IMR-90 (cell line): ENCODE measurements around the gene MYH13. TPM values are rescaled to one million over a fixed set of nuclear protein-coding genes. Genes with fewer than 3 reads are reported as not detected.

Experiments used
- ATAC-seq: fragments of 200-7000 bp; cut with Tn5 transposase; 2 replicates; pipeline ENCODE4 v1.9.1; 2020; ENCODE audit warnings: low read depth, mild to moderate bottlenecking, moderate library complexity
- BruUV-seq: library from RNA; stranded (reverse); fragments of 400-500 nt; replicated peaks from 2 replicates; lab custom pipeline; 2021; lab: Mats Ljungman, UMichigan
- CTCF ChIA-PET: fragments of 300-600 bp; formaldehyde crosslinking; extraction: SDS; loops from one replicate; lab custom pipeline; 2021; ENCODE audit warnings: antibody characterized with exemption; lab: Yijun Ruan, JAX
- POLR2A ChIA-PET: fragments of 300-600 bp; sonication (Branson Sonifier 250); formaldehyde crosslinking; loops from one replicate; lab custom pipeline; 2022; ENCODE audit warnings: antibody characterized with exemption; ENCODE audit not compliant: unreplicated experiment; lab: Charles Lee
- DNase-seq: peaks from one replicate; pipeline ENCODE4 v3.0.0; 2013
- H2AFZ ChIP-seq: replicated peaks from 2 replicates; pipeline ENCODE3; 2013; ENCODE audit warnings: low read length, mild to moderate bottlenecking; ENCODE audit not compliant: poor library complexity
- H2AK5ac ChIP-seq: 2 replicates; pipeline ENCODE4 v1.6.1; 2013; ENCODE audit warnings: low read depth, low read length, inconsistent platforms
- H2AK9ac ChIP-seq: replicated peaks from 2 replicates; pipeline ENCODE3; 2013; ENCODE audit warnings: mild to moderate bottlenecking, low read depth, low read length, moderate library complexity; ENCODE audit not compliant: poor library complexity
- H2BK120ac ChIP-seq: 2 replicates; pipeline ENCODE4 v1.6.1; 2013; ENCODE audit warnings: low read depth, low read length, inconsistent platforms
- H2BK15ac ChIP-seq: 3 replicates; pipeline ENCODE4 v1.6.1; 2013; ENCODE audit warnings: low read depth, low read length, inconsistent platforms
- H2BK20ac ChIP-seq: 2 replicates; pipeline ENCODE4 v1.6.1; 2013; ENCODE audit warnings: low read depth, mild to moderate bottlenecking, inconsistent platforms, low read length, moderate library complexity
- H2BK5ac ChIP-seq: 2 replicates; pipeline ENCODE4 v1.6.1; 2013; ENCODE audit warnings: mild to moderate bottlenecking, low read depth, low read length, inconsistent platforms; ENCODE audit not compliant: poor library complexity, severe bottlenecking
- H3K14ac ChIP-seq: replicated peaks from 2 replicates; pipeline ENCODE4 v1.6.1; 2013; ENCODE audit warnings: low read depth, low read length, inconsistent platforms
- H3K18ac ChIP-seq: 2 replicates; pipeline ENCODE4 v1.6.1; 2013; ENCODE audit warnings: low read depth, low read length, control low read depth
- H3K23ac ChIP-seq: 2 replicates; pipeline ENCODE4 v1.6.1; 2013; ENCODE audit warnings: low read depth, low read length, inconsistent platforms
- H3K27ac ChIP-seq: 2 replicates; pipeline ENCODE4 v1.5.1; 2013; ENCODE audit warnings: mild to moderate bottlenecking, control low read depth, low read length; ENCODE audit not compliant: insufficient read depth
- H3K27me3 ChIP-seq: 2 replicates; pipeline ENCODE4 v1.6.1; 2013; ENCODE audit warnings: low read length; ENCODE audit not compliant: control insufficient read depth, insufficient read depth
- H3K36me3 ChIP-seq: 2 replicates; pipeline ENCODE4 v1.6.1; 2013; ENCODE audit warnings: low read length, mixed read lengths; ENCODE audit not compliant: control insufficient read depth, insufficient read depth
- H3K4ac ChIP-seq: 2 replicates; pipeline ENCODE4 v1.6.1; 2013; ENCODE audit warnings: low read depth, low read length, inconsistent platforms
- H3K4me1 ChIP-seq: 2 replicates; pipeline ENCODE4 v1.6.1; 2013; ENCODE audit warnings: low read length, mixed read lengths; ENCODE audit not compliant: control insufficient read depth, insufficient read depth
- H3K4me2 ChIP-seq: 2 replicates; pipeline ENCODE4 v1.6.1; 2013; ENCODE audit warnings: low read depth, mild to moderate bottlenecking, control low read depth, low read length, moderate library complexity
- H3K4me3 ChIP-seq: 2 replicates; pipeline ENCODE4 v1.5.1; 2013; ENCODE audit warnings: low read depth, mild to moderate bottlenecking, control low read depth, low read length, moderate library complexity; ENCODE audit not compliant: insufficient read depth
- H3K56ac ChIP-seq: 2 replicates; pipeline ENCODE4 v1.6.1; 2013; ENCODE audit warnings: low read length, inconsistent platforms; ENCODE audit not compliant: insufficient read depth; ENCODE audit errors: extremely low read depth
- H3K79me1 ChIP-seq, 2 experiments: 2 replicates each; pipeline ENCODE4 v1.6.1; 2013; ENCODE audit warnings: low read length in 2 of 2, inconsistent platforms in 1 of 2, low read depth in 1 of 2
- H3K9ac ChIP-seq: 2 replicates; pipeline ENCODE4 v1.6.1; 2013; ENCODE audit warnings: low read depth, low read length, control low read depth
- H3K9me1 ChIP-seq: 2 replicates; pipeline ENCODE4 v1.6.1; 2013; ENCODE audit warnings: low read length, inconsistent platforms; ENCODE audit not compliant: insufficient read depth
- H3K9me3 ChIP-seq: 2 replicates; pipeline ENCODE4 v1.6.1; 2013; ENCODE audit warnings: low read length; ENCODE audit not compliant: control insufficient read depth, insufficient read depth
- H4K20me1 ChIP-seq: 2 replicates; pipeline ENCODE4 v1.6.1; 2013; ENCODE audit warnings: low read length, inconsistent platforms; ENCODE audit not compliant: insufficient read depth
- H4K5ac ChIP-seq: 2 replicates; pipeline ENCODE4 v1.6.1; 2013; ENCODE audit warnings: mild to moderate bottlenecking, low read depth, low read length, control low read depth
- H4K8ac ChIP-seq, 2 experiments: 2 replicates each; pipeline ENCODE4 v1.6.1; 2013; ENCODE audit warnings: low read depth in 2 of 2, low read length in 2 of 2, control low read depth in 1 of 2, inconsistent platforms in 1 of 2
- H4K91ac ChIP-seq: 2 replicates; pipeline ENCODE4 v1.6.1; 2013; ENCODE audit warnings: low read depth, low read length, inconsistent platforms; ENCODE audit not compliant: insufficient read depth
- BHLHE40 ChIP-seq: fragments of 150-350 bp; IDR thresholded peaks from 2 replicates; pipeline ENCODE4 v1.6.1; 2016; ENCODE audit warnings: mild to moderate bottlenecking, low read depth, low read length
- CEBPB ChIP-seq: IDR thresholded peaks from 2 replicates; pipeline ENCODE4 v1.6.1; 2012; ENCODE audit warnings: low read depth, low read length, improper control_type of control experiment
- CHD1 ChIP-seq: IDR thresholded peaks from 2 replicates; pipeline ENCODE4 v1.6.1; 2012; ENCODE audit warnings: low read depth, low read length, improper control_type of control experiment
- CTCF ChIP-seq: conservative IDR thresholded peaks from 2 replicates; pipeline ENCODE4 v1.5.1; 2012; ENCODE audit warnings: mild to moderate bottlenecking, low read depth, low read length, improper control_type of control experiment
- ELK1 ChIP-seq: fragments of 150-350 bp; IDR thresholded peaks from 2 replicates; pipeline ENCODE4 v1.6.1; 2016; ENCODE audit warnings: low read depth, mild to moderate bottlenecking, low read length, moderate library complexity, borderline replicate concordance
- FOS ChIP-seq: fragments of 150-350 bp; IDR thresholded peaks from 2 replicates; pipeline ENCODE4 v1.6.1; 2016; ENCODE audit warnings: low read depth, low read length
- MAFK ChIP-seq: IDR thresholded peaks from 2 replicates; pipeline ENCODE4 v1.6.1; 2012; ENCODE audit warnings: low read depth, low read length, improper control_type of control experiment
- MAZ ChIP-seq: IDR thresholded peaks from 2 replicates; pipeline ENCODE4 v1.6.1; 2012; ENCODE audit warnings: low read depth, mild to moderate bottlenecking, low read length, improper control_type of control experiment, moderate library complexity, borderline replicate concordance
- MXI1 ChIP-seq: IDR thresholded peaks from 2 replicates; pipeline ENCODE4 v1.6.1; 2012; ENCODE audit warnings: low read depth, mild to moderate bottlenecking, low read length, moderate library complexity, borderline replicate concordance
- NFE2L2 ChIP-seq: fragments of 150-350 bp; IDR thresholded peaks from 2 replicates; pipeline ENCODE4 v1.6.1; 2016; ENCODE audit warnings: low read depth, mild to moderate bottlenecking, low read length
- POLR2A ChIP-seq: IDR thresholded peaks from 2 replicates; pipeline ENCODE4 v1.6.1; 2012; ENCODE audit warnings: mild to moderate bottlenecking, low read depth, low read length
- RAD21 ChIP-seq: IDR thresholded peaks from 2 replicates; pipeline ENCODE4 v1.6.1; 2012; ENCODE audit warnings: low read length, improper control_type of control experiment
- RFX5 ChIP-seq: IDR thresholded peaks from 2 replicates; pipeline ENCODE4 v1.8.0; 2012; ENCODE audit warnings: low read depth, mild to moderate bottlenecking, low read length, moderate library complexity
- SMC3 ChIP-seq: fragments of 150-350 bp; IDR thresholded peaks from 2 replicates; pipeline ENCODE4 v1.6.1; 2016; ENCODE audit warnings: low read depth, mild to moderate bottlenecking, antibody characterized with exemption, low read length, moderate library complexity
- WGBS, 2 experiments: methylation state at CpG; one replicate each; pipeline versions ENCODE4 v1.1.5 to v1.1.7; 2013; ENCODE audit warnings: missing lambda C conversion rate in 2 of 2; ENCODE audit not compliant: insufficient read length in 1 of 2; ENCODE audit errors: extremely low coverage in 2 of 2; 5-methylcytosine and 5-hydroxymethylcytosine counted together
- dilution Hi-C: fragments of 300-500 bp; cut with HindIII; formaldehyde crosslinking; loops from one replicate; pipeline ENCODE4 v1.14.3; 2018; ENCODE audit warnings: low sequenced_read_pairs; ENCODE audit not compliant: unreplicated experiment
- in situ Hi-C: fragments of 300-500 bp; cut with MboI; formaldehyde crosslinking; loops from 3 replicates; pipeline ENCODE4 v1.14.3; 2019; ENCODE audit warnings: low sequenced_read_pairs, inconsistent platforms, mixed read lengths
- intact Hi-C: fragments of 100-400 bp; cut with micrococcal nuclease; formaldehyde crosslinking; loops from 2 replicates; pipeline ENCODE4 v1.10.0; 2022
- polyA plus RNA-seq, 3 experiments: library from polyadenylated mRNA; depleted of rRNA; stranded (reverse); fragments of >200 nt; gene quantifications; 2 replicates each; pipeline ENCODE4 v1.2.3, GENCODE V29; 2012; ENCODE audit warnings: low replicate concordance in 1 of 3
- total RNA-seq: library from RNA; depleted of rRNA; stranded (reverse); fragments of >200 nt; gene quantifications from 2 replicates; pipeline ENCODE4 v1.2.3, GENCODE V29; 2012

Gene MYH13
- total and polyA plus RNA-seq, 2 of the 4 experiments (the other 2 are of a cell fraction), result not detected

GRCh38 chr17:10275418-10275817 lies 97.4 kb downstream of the MYH13 start:
- Histone ChIP-seq H4K8ac (no peak overlapping the region), H3K14ac (no peak overlapping the region), H3K9ac (no peak overlapping the region), H3K18ac (no peak overlapping the region), H3K4me3 (no peak overlapping the region), H3K27me3 (no peaks in the 10 kb centered on the region; the same call in 1 of the 2 replicates), H3K9me1 (no peaks in the 10 kb centered on the region), H2AFZ (no peak overlapping the region), H2AK5ac (no peak overlapping the region), H3K4me2 (no peak overlapping the region), H3K79me1 (no peaks in the 10 kb centered on the region), H4K91ac (no peak overlapping the region), H3K36me3 (no peaks in the 10 kb centered on the region), H2AK9ac (no peak overlapping the region), H3K56ac (no peak overlapping the region), H3K23ac (no peak overlapping the region), H2BK15ac (no peak overlapping the region), H2BK20ac (no peak overlapping the region), H3K4ac (no peak overlapping the region), H4K5ac (no peak overlapping the region), H2BK120ac (no peak overlapping the region), H3K27ac (no peak overlapping the region), H2BK5ac (no peak overlapping the region), H4K20me1 (no peaks in the 10 kb centered on the region), H3K4me1 (no peaks in the 10 kb centered on the region), H3K9me3 (no peaks in the 10 kb centered on the region)
- no TSS peak for BruUV-seq
- intact Hi-C loops, result no loop called here
- POLR2A ChIA-PET, result no interaction called here
- dilution Hi-C loops, result no loop called here
- no peak for ATAC-seq
- no peak for TF ChIP-seq MAZ
- TF ChIP-seq RFX5, result no peak
- no peak for TF ChIP-seq MAFK
- TF ChIP-seq FOS, result no peak
- TF ChIP-seq POLR2A, result no peak
- no peak for TF ChIP-seq CTCF
- TF ChIP-seq RAD21, result no peak
- no peak for TF ChIP-seq ELK1
- TF ChIP-seq BHLHE40, result no peak
- TF ChIP-seq NFE2L2, result no peak
- no peak for TF ChIP-seq MXI1
- no peak for TF ChIP-seq SMC3
- TF ChIP-seq CEBPB, result no peak
- no peak for TF ChIP-seq CHD1
- WGBS, 2 experiments, result 83% methylated on average over 1 of the region's 8 CpGs; no CpG with 5 or more reads in 1 of the 2 experiments
- in situ Hi-C loops, result no loop called here
- CTCF ChIA-PET, result no interaction called here
- DNase-seq, result no peak
